Liver (tissue), 9 donors: Measurements from ENCODE around the gene PODN. TPM values are rescaled to one million over a fixed set of nuclear protein-coding genes. Genes with fewer than 3 reads are reported as not detected.

ENCODE experiments used
- DNase-seq: peaks from one replicate; pipeline ENCODE4 v3.0.0-alpha.2; 2017; ENCODE audit warnings: low spot score
- H3K27ac ChIP-seq, 2 donors: one replicate each; pipeline ENCODE4 v1.7.0; 2013; ENCODE audit warnings: inconsistent platforms in 2 of 2, low read length in 2 of 2, control low read depth in 1 of 2, low read depth in 1 of 2, mild to moderate bottlenecking in 1 of 2
- H3K27me3 ChIP-seq, 4 donors: one replicate each; pipeline versions ENCODE4 v1.6.1 to v1.7.0; 2013; ENCODE audit warnings: low read length in 3 of 4, inconsistent platforms in 1 of 4, mild to moderate bottlenecking in 1 of 4, moderate library complexity in 1 of 4; ENCODE audit not compliant: control insufficient read depth in 4 of 4, insufficient read depth in 4 of 4
- H3K36me3 ChIP-seq, 4 donors: one replicate each; pipeline versions ENCODE4 v1.6.1 to v1.7.0; 2013; ENCODE audit warnings: low read length in 3 of 4, mild to moderate bottlenecking in 3 of 4, low read depth in 1 of 4, moderate library complexity in 1 of 4; ENCODE audit not compliant: control insufficient read depth in 4 of 4, insufficient read depth in 3 of 4
- H3K4me1 ChIP-seq, 4 donors: one replicate each; pipeline versions ENCODE4 v1.6.1 to v1.7.0; 2013; ENCODE audit warnings: low read length in 3 of 4, mild to moderate bottlenecking in 3 of 4, moderate library complexity in 1 of 4; ENCODE audit not compliant: control insufficient read depth in 4 of 4, insufficient read depth in 4 of 4
- H3K4me3 ChIP-seq, 3 donors: one replicate each; pipeline versions ENCODE4 v1.6.1 to v1.7.0; 2013; ENCODE audit warnings: low read length in 3 of 3, control low read depth in 1 of 3, low read depth in 1 of 3, mild to moderate bottlenecking in 1 of 3
- H3K9ac ChIP-seq, 2 donors: one replicate each; pipeline ENCODE4 v1.7.0; 2013; ENCODE audit warnings: low read length in 2 of 2, mild to moderate bottlenecking in 2 of 2, moderate library complexity in 2 of 2, control low read depth in 1 of 2, low read depth in 1 of 2
- H3K9me3 ChIP-seq, 4 donors: one replicate each; pipeline versions ENCODE4 v1.6.1 to v1.7.0; 2013; ENCODE audit warnings: low read length in 3 of 4; ENCODE audit not compliant: control insufficient read depth in 4 of 4
- ATF3 ChIP-seq: IDR thresholded peaks from 2 replicates; pipeline ENCODE4 v1.6.1; 2016; ENCODE audit warnings: antibody characterized with exemption
- CTCF ChIP-seq: fragments of 150-350 bp; IDR thresholded peaks from 2 replicates; pipeline ENCODE4 v1.5.1; 2017; ENCODE audit warnings: improper control_type of control experiment, low read depth, low read length; ENCODE audit not compliant: missing input control
- EGR1 ChIP-seq, 2 donors: IDR thresholded peaks; 2 replicates each; pipeline ENCODE4 v1.6.1; 2016 to 2018; ENCODE audit warnings: antibody characterized with exemption in 2 of 2, low read depth in 2 of 2
- FOXA1 ChIP-seq: IDR thresholded peaks from 2 replicates; pipeline ENCODE4 v1.6.1; 2016; ENCODE audit warnings: antibody characterized with exemption
- FOXA2 ChIP-seq: IDR thresholded peaks from 2 replicates; pipeline ENCODE4 v1.6.1; 2016; ENCODE audit warnings: antibody characterized with exemption
- GABPA ChIP-seq, 2 donors: IDR thresholded peaks in 1 of 2; conservative IDR thresholded peaks in 1 of 2; 2 replicates each; pipeline ENCODE4 v1.6.1; 2016; ENCODE audit warnings: antibody characterized with exemption in 2 of 2, mild to moderate bottlenecking in 1 of 2, moderate library complexity in 1 of 2
- HNF4A ChIP-seq, 2 donors: conservative IDR thresholded peaks; 2 replicates each; pipeline ENCODE4 v1.6.1; 2016; ENCODE audit warnings: antibody characterized with exemption in 2 of 2, mild to moderate bottlenecking in 2 of 2
- HNF4G ChIP-seq: IDR thresholded peaks from 2 replicates; pipeline ENCODE4 v1.6.1; 2016; ENCODE audit warnings: antibody characterized with exemption
- JUND ChIP-seq, 2 donors: IDR thresholded peaks; 2 replicates each; pipeline ENCODE4 v1.6.1; 2016; ENCODE audit warnings: antibody characterized with exemption in 2 of 2
- RAD21 ChIP-seq, 2 donors: IDR thresholded peaks; 2 replicates each; pipeline ENCODE4 v1.6.1; 2016; ENCODE audit warnings: antibody characterized with exemption in 2 of 2, mild to moderate bottlenecking in 2 of 2
- REST ChIP-seq: IDR thresholded peaks from 2 replicates; pipeline ENCODE4 v1.6.1; 2016; ENCODE audit warnings: antibody characterized with exemption, mild to moderate bottlenecking
- RXRA ChIP-seq, 2 donors: IDR thresholded peaks; 2 replicates each; pipeline ENCODE4 v1.6.1; 2017 to 2018; ENCODE audit warnings: antibody characterized with exemption in 2 of 2, mild to moderate bottlenecking in 1 of 2
- SP1 ChIP-seq: IDR thresholded peaks from 2 replicates; pipeline ENCODE4 v1.6.1; 2018; ENCODE audit warnings: antibody characterized with exemption, mild to moderate bottlenecking
- TAF1 ChIP-seq: conservative IDR thresholded peaks from 2 replicates; pipeline ENCODE4 v1.6.1; 2016; ENCODE audit warnings: antibody characterized with exemption, mild to moderate bottlenecking
- YY1 ChIP-seq: IDR thresholded peaks from 2 replicates; pipeline ENCODE4 v1.6.1; 2016; ENCODE audit warnings: antibody characterized with exemption, mild to moderate bottlenecking
- WGBS: extraction: QIAGEN DNeasy Blood & Tissue Kit; methylation state at CpG from one replicate; pipeline ENCODE4 v1.1.7; 2013; 5-methylcytosine and 5-hydroxymethylcytosine counted together
- polyA plus RNA-seq, 2 donors: library from polyadenylated mRNA; stranded (reverse) in 1 of 2; unstranded in 1 of 2; fragments of 200-250 nt in 1 of 2; fragments of >200 nt in 1 of 2; fragmentation: Nextera tagmentation in 1 of 2; extraction: Ambion mirVana in 1 of 2; gene quantifications; one replicate each; pipeline versions ENCODE4 v1.2.1 to v1.2.3, GENCODE V29; 2013 to 2015
- total RNA-seq, 2 donors: library from RNA; depleted of rRNA; stranded (reverse); fragments of >200 nt; gene quantifications; one replicate each; pipeline ENCODE4 v1.2.3, GENCODE V29; 2014
- TF ChIP-seq, protein P1 (sequence below): IDR thresholded peaks from 2 replicates; pipeline ENCODE4 v1.6.1; 2016; ENCODE audit warnings: antibody characterized with exemption
- TF ChIP-seq, protein P2 (sequence below): IDR thresholded peaks from 2 replicates; pipeline ENCODE4 v1.6.1; 2016; ENCODE audit warnings: antibody characterized with exemption
- donor health status: healthy.
- donor health status: healthy.
- donor health status: healthy.
- donor health status: healthy.
- donor health status: healthy.

PODN gene
- total and polyA plus RNA-seq, 4 donors = 1.9 to 10.8 (median 6.3) TPM

- no peaks in the 10 kb centered on the region for H3K9me3 ChIP-seq
- 92% methylated on average over 27 of the region's 27 CpGs for WGBS
- no peaks in the 10 kb centered on the region for H3K27me3 ChIP-seq
- TF ChIP-seq FOXA2 (no peak), SP1 (no peak), REST (no peak), JUND (IDR thresholded peaks at IDR 0.05) (no peak), EGR1 (IDR thresholded peaks at IDR 0.05; ENCODE audit: low read depth in 2 of 2) (no peak), GABPA (IDR thresholded peaks at IDR 0.05 in 1 of 2, conservative IDR thresholded peaks at IDR 0.05 in 1 of 2) (no peak)
- TF ChIP-seq, protein P1, sequence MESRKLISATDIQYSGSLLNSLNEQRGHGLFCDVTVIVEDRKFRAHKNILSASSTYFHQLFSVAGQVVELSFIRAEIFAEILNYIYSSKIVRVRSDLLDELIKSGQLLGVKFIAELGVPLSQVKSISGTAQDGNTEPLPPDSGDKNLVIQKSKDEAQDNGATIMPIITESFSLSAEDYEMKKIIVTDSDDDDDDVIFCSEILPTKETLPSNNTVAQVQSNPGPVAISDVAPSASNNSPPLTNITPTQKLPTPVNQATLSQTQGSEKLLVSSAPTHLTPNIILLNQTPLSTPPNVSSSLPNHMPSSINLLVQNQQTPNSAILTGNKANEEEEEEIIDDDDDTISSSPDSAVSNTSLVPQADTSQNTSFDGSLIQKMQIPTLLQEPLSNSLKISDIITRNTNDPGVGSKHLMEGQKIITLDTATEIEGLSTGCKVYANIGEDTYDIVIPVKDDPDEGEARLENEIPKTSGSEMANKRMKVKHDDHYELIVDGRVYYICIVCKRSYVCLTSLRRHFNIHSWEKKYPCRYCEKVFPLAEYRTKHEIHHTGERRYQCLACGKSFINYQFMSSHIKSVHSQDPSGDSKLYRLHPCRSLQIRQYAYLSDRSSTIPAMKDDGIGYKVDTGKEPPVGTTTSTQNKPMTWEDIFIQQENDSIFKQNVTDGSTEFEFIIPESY = no peak
- no peak overlapping the region for H3K4me3 ChIP-seq
- no peaks in the 10 kb centered on the region for H3K36me3 ChIP-seq
- no peak for DNase-seq
- H3K27ac ChIP-seq = no peak overlapping the region
- peaks cover 0 to 19% (median 9%) of the 10 kb centered on the region in 4 donors for H3K4me1 ChIP-seq
- H3K9ac ChIP-seq = no peak overlapping the region
Observed at GRCh38 chr1:53087332-53088285, 25.6 kb downstream of the PODN start.

DNA sequence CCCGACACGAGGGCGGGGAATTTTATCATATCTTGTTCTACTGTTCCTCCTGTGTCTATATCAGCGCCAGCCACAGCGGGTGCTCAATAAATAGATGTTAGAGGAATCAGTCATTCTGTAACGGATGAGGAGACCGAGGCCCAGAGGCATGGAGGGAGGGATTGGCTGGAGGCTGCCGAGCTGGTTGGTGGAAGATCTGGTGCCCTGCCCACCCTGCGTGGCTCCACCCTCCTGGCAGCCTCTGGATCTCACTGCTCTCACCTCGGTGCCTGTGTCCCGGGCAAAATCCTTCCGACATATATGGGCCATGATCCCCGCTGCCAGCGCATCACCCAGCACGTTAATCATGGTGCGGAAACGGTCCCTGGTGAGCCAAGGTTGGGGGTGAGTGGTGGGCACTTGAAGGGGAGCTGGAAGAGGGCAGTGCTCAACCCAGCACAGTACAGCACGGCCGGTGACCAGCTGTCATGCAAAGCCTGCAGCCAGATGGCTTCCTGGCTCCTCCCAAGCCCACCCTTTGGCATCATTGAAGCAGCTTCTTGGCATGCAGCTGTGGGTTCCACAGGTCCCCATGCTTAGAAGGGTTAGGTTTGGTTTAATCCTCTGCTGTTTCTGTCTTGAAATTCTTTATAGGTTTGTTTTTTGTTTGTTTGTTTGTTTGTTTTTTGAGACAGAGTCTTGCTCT is 26.7 kb downstream of the PODN start:
- Histone ChIP-seq H3K9me3 (no peaks in the 10 kb centered on the region), H3K27ac (no peak overlapping the region), H3K27me3 (no peaks in the 10 kb centered on the region), H3K4me3 (no peak overlapping the region), H3K36me3 (no peaks in the 10 kb centered on the region), H3K4me1 (peaks cover 0 to 21% (median 10%) of the 10 kb centered on the region in 4 donors), H3K9ac (no peak overlapping the region)
- no peak for DNase-seq
- 93% methylated on average over 19 of the region's 19 CpGs for WGBS
- TF ChIP-seq RAD21 (IDR thresholded peaks at IDR 0.05) (no peak), FOXA1 (no peak), SP1 (no peak), ATF3 (no peak), TAF1 (no peak), RXRA (IDR thresholded peaks at IDR 0.05) (no peak), YY1 (no peak), CTCF (no peak), HNF4G (no peak), HNF4A (conservative IDR thresholded peaks at IDR 0.05) (no peak), EGR1 (IDR thresholded peaks at IDR 0.05; ENCODE audit: low read depth in 2 of 2) (no peak), FOXA2 (no peak), REST (no peak), GABPA (IDR thresholded peaks at IDR 0.05 in 1 of 2, conservative IDR thresholded peaks at IDR 0.05 in 1 of 2) (no peak)
- TF ChIP-seq, protein P2, sequence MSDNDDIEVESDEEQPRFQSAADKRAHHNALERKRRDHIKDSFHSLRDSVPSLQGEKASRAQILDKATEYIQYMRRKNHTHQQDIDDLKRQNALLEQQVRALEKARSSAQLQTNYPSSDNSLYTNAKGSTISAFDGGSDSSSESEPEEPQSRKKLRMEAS = no peak
